Measurements from ENCODE around the gene HIVEP3. TPM values are rescaled to one million over a fixed set of nuclear protein-coding genes. Genes with fewer than 3 reads are reported as not detected.

Gene HIVEP3
- polyA plus RNA-seq, 1 donor (not counting 4 experiments of a cell fraction or from before 2014, with no cell fraction given): 1.1 TPM

- dilution Hi-C loops (cut with MboI; ENCODE audit: extremely low pct_ligation_motif_present, low sequenced_read_pairs): no loop called here
- Histone ChIP-seq H3K9me1 (ENCODE audit: control insufficient read depth, extremely low read depth, insufficient read depth, low read length) (peaks cover 3% of the 10 kb centered on the region), H4K20me1 (ENCODE audit: control insufficient read depth, extremely low read depth, insufficient read depth, low read length) (no peaks in the 10 kb centered on the region), H3K36me3 (ENCODE audit: control insufficient read depth in 2 of 2, extremely low read depth in 1 of 2, insufficient read depth in 2 of 2, low read length in 2 of 2) (no peaks in the 10 kb centered on the region), H3K79me2 (ENCODE audit: control insufficient read depth, insufficient read depth, low read length) (no peaks in the 10 kb centered on the region), H3K27ac (ENCODE audit: control insufficient read depth, insufficient read depth, low read length) (peak overlapping the region; percentile 74), H3K9me3 (ENCODE audit: control insufficient read depth, low read depth, low read length) (no peaks in the 10 kb centered on the region), H3K4me2 (ENCODE audit: control insufficient read depth, extremely low read depth, insufficient read depth, low read depth, low read length) (peak overlapping the region; percentile 76), H2AFZ (ENCODE audit: control insufficient read depth, low read length) (no peak overlapping the region), H3K4me1 (ENCODE audit: control insufficient read depth, extremely low read depth, insufficient read depth, low read length) (peaks cover 82% of the 10 kb centered on the region), H3K4me3 (ENCODE audit: control insufficient read depth in 2 of 3, extremely low read depth in 1 of 3, insufficient read depth in 2 of 3, low read depth in 1 of 3, low read length in 3 of 3) (peak overlapping the region in 2 of 3 experiments; percentile 17 to 23), H3K9ac (ENCODE audit: control insufficient read depth, extremely low read depth, insufficient read depth, low read length) (peak overlapping the region; percentile 46), H3K27me3 (ENCODE audit: control insufficient read depth, extremely low read depth, insufficient read depth, low read length) (no peaks in the 10 kb centered on the region)
- TF ChIP-seq EZH2 (IDR thresholded peaks at IDR 0.05; ENCODE audit: low read length): no peak
- TF ChIP-seq CTCF (optimal IDR thresholded peaks at IDR 0.05 in 1 of 3, IDR thresholded peaks at IDR 0.05 in 1 of 3, conservative IDR thresholded peaks at IDR 0.05 in 1 of 3; ENCODE audit: extremely low read depth in 1 of 3, insufficient read depth in 2 of 3, low read length in 3 of 3): no peak
- DNase-seq (ENCODE audit: low read depth, low spot score): no peak
- peak; percentile 81 for FAIRE-seq
These were observed 419.9 kb downstream of the HIVEP3 start for GRCh38 chr1:41498804-41499203.

DNA sequence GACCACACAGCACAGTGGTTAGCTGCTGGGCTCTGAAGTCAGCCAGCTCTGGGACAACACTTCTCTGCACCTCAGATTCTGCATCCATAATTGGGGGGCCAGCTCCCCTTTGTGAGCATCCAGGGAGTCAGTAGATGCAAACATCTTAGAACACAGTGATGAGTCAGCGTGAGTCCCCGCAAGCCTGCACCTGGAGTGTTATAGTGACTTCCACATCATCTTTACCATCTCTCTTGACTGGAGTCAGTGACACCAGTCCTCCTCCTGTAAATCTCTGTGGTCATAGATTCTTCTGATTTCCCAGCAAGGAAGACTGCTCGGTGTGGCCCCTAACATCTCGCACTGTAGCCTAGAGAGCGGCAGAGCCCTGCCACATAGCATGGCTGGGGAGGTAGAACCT, 420.3 kb downstream of the HIVEP3 start:
- peak overlapping the region; percentile 74 for H3K27ac ChIP-seq (ENCODE audit: control insufficient read depth, insufficient read depth, low read length)
- peak overlapping the region; percentile 46 for H3K9ac ChIP-seq (ENCODE audit: control insufficient read depth, extremely low read depth, insufficient read depth, low read length)
- H4K20me1 ChIP-seq (ENCODE audit: control insufficient read depth, extremely low read depth, insufficient read depth, low read length): no peaks in the 10 kb centered on the region
- no peak overlapping the region for H2AFZ ChIP-seq (ENCODE audit: control insufficient read depth, low read length)
- dilution Hi-C loops (cut with MboI; ENCODE audit: extremely low pct_ligation_motif_present, low sequenced_read_pairs): no loop called here
- FAIRE-seq (peak; percentile 77), DNase-seq (ENCODE audit: low read depth, low spot score) (no peak)
- peak overlapping the region; percentile 76 for H3K4me2 ChIP-seq (ENCODE audit: control insufficient read depth, extremely low read depth, insufficient read depth, low read depth, low read length)
- no peaks in the 10 kb centered on the region for H3K79me2 ChIP-seq (ENCODE audit: control insufficient read depth, insufficient read depth, low read length)
- no peaks in the 10 kb centered on the region for H3K36me3 ChIP-seq (ENCODE audit: control insufficient read depth in 2 of 2, extremely low read depth in 1 of 2, insufficient read depth in 2 of 2, low read length in 2 of 2)
- peaks cover 80% of the 10 kb centered on the region for H3K4me1 ChIP-seq (ENCODE audit: control insufficient read depth, extremely low read depth, insufficient read depth, low read length)
- peak overlapping the region in 2 of 3 experiments; percentile 17 to 23 for H3K4me3 ChIP-seq (ENCODE audit: control insufficient read depth in 2 of 3, extremely low read depth in 1 of 3, insufficient read depth in 2 of 3, low read depth in 1 of 3, low read length in 3 of 3)
- TF ChIP-seq CTCF (optimal IDR thresholded peaks at IDR 0.05 in 1 of 3, IDR thresholded peaks at IDR 0.05 in 1 of 3, conservative IDR thresholded peaks at IDR 0.05 in 1 of 3; ENCODE audit: extremely low read depth in 1 of 3, insufficient read depth in 2 of 3, low read length in 3 of 3): no peak
- TF ChIP-seq EZH2 (IDR thresholded peaks at IDR 0.05; ENCODE audit: low read length): no peak
- no peaks in the 10 kb centered on the region for H3K27me3 ChIP-seq (ENCODE audit: control insufficient read depth, extremely low read depth, insufficient read depth, low read length)
- H3K9me1 ChIP-seq (ENCODE audit: control insufficient read depth, extremely low read depth, insufficient read depth, low read length): peaks cover 3% of the 10 kb centered on the region
- no peaks in the 10 kb centered on the region for H3K9me3 ChIP-seq (ENCODE audit: control insufficient read depth, low read depth, low read length)

Measured in keratinocyte (primary cell).